ENCODE measurements around the gene NBAS.

DNA sequence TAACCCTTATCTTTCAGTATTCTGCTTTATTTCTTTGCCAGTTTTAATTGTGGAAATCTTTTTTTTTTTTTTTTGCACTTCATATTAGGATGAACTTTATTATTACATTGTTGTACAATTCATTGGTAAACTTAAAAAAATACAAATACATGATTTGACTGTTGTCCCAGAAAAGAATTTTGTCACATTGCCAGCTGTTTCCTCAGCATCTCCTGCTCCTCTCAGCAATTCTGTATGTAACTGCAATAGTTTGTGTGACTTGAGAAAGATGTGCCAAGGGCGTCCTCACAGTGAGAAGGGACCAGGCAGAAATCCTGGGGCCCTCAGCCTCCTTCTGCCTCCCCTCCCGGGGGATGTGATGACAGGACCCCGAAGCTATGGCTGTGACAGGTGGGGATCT is 254.4 kb downstream of the NBAS start:
- TF ChIP-seq, protein P1, sequence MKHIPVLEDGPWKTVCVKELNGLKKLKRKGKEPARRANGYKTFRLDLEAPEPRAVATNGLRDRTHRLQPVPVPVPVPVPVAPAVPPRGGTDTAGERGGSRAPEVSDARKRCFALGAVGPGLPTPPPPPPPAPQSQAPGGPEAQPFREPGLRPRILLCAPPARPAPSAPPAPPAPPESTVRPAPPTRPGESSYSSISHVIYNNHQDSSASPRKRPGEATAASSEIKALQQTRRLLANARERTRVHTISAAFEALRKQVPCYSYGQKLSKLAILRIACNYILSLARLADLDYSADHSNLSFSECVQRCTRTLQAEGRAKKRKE (CRISPR knock-in tag; IDR thresholded peaks at IDR 0.05; ENCODE audit: low read depth) = no peak
- TF ChIP-seq POLR2A (IDR thresholded peaks at IDR 0.05; ENCODE audit: low read length) = no peak
- TF ChIP-seq, protein P2, sequence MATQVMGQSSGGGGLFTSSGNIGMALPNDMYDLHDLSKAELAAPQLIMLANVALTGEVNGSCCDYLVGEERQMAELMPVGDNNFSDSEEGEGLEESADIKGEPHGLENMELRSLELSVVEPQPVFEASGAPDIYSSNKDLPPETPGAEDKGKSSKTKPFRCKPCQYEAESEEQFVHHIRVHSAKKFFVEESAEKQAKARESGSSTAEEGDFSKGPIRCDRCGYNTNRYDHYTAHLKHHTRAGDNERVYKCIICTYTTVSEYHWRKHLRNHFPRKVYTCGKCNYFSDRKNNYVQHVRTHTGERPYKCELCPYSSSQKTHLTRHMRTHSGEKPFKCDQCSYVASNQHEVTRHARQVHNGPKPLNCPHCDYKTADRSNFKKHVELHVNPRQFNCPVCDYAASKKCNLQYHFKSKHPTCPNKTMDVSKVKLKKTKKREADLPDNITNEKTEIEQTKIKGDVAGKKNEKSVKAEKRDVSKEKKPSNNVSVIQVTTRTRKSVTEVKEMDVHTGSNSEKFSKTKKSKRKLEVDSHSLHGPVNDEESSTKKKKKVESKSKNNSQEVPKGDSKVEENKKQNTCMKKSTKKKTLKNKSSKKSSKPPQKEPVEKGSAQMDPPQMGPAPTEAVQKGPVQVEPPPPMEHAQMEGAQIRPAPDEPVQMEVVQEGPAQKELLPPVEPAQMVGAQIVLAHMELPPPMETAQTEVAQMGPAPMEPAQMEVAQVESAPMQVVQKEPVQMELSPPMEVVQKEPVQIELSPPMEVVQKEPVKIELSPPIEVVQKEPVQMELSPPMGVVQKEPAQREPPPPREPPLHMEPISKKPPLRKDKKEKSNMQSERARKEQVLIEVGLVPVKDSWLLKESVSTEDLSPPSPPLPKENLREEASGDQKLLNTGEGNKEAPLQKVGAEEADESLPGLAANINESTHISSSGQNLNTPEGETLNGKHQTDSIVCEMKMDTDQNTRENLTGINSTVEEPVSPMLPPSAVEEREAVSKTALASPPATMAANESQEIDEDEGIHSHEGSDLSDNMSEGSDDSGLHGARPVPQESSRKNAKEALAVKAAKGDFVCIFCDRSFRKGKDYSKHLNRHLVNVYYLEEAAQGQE (IDR thresholded peaks at IDR 0.05) = no peak
- TF ChIP-seq, protein P3, sequence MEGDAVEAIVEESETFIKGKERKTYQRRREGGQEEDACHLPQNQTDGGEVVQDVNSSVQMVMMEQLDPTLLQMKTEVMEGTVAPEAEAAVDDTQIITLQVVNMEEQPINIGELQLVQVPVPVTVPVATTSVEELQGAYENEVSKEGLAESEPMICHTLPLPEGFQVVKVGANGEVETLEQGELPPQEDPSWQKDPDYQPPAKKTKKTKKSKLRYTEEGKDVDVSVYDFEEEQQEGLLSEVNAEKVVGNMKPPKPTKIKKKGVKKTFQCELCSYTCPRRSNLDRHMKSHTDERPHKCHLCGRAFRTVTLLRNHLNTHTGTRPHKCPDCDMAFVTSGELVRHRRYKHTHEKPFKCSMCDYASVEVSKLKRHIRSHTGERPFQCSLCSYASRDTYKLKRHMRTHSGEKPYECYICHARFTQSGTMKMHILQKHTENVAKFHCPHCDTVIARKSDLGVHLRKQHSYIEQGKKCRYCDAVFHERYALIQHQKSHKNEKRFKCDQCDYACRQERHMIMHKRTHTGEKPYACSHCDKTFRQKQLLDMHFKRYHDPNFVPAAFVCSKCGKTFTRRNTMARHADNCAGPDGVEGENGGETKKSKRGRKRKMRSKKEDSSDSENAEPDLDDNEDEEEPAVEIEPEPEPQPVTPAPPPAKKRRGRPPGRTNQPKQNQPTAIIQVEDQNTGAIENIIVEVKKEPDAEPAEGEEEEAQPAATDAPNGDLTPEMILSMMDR (IDR thresholded peaks at IDR 0.05) = no peak
- no peak for TF ChIP-seq RARB (CRISPR knock-in tag; IDR thresholded peaks at IDR 0.05)
- TF ChIP-seq RAD21 (conservative IDR thresholded peaks at IDR 0.05 in 1 of 2, IDR thresholded peaks at IDR 0.05 in 1 of 2) = no peak
- TF ChIP-seq MYC (IDR thresholded peaks at IDR 0.05; ENCODE audit: borderline replicate concordance, low read length) = no peak

All from A549 (cell line).